K562 (cell line): ENCODE measurements around the gene TBRG1. TPM values are rescaled to one million over a fixed set of nuclear protein-coding genes. Genes with fewer than 3 reads are reported as not detected.

ENCODE experiments used
- ATAC-seq: fragments of 200-7000 bp; cut with Tn5 transposase; 3 replicates; pipeline ENCODE4 v1.9.1; 2020; ENCODE audit warnings: moderate library complexity
- BruUV-seq: library from RNA; stranded (reverse); fragments of 400-500 nt; replicated peaks from 2 replicates; lab custom pipeline; 2021; lab: Mats Ljungman, UMichigan
- CTCF ChIA-PET: fragments of 300-600 bp; formaldehyde crosslinking; extraction: SDS; loops from one replicate; lab custom pipeline; 2021; ENCODE audit warnings: low intra/inter-chr PET ratio; lab: Yijun Ruan, JAX
- POLR2A ChIA-PET: fragments of 300-600, 350-650 bp; sonication (Branson Sonifier 250); formaldehyde crosslinking; extraction: SDS; loops from one replicate; lab custom pipeline; 2021; ENCODE audit warnings: antibody characterized with exemption, inconsistent platforms; lab: Yijun Ruan, JAX
- DNase-seq, 4 experiments: peaks; one replicate each; pipeline versions ENCODE4 v3.0.0 to v3.0.0-alpha.2; 2011 to 2018; ENCODE audit warnings: low spot score in 3 of 4, mixed read lengths in 3 of 4; ENCODE audit errors: extremely low read depth in 1 of 4
- FAIRE-seq: peaks from 2 replicates; lab custom pipeline; 2011; peaks lifted over from hg19 to GRCh38; lab: Jason Lieb, UNC
- H2AFZ ChIP-seq: 2 replicates; pipeline ENCODE4 v1.6.0; 2011; ENCODE audit warnings: low read depth, low read length, control low read depth, inconsistent platforms
- H3K27ac ChIP-seq: fragments of 200-600 bp; 3 replicates; pipeline ENCODE4 v1.8.0; 2011; ENCODE audit warnings: low read depth, mild to moderate bottlenecking, control low read depth, inconsistent platforms, low read length, moderate library complexity, mixed read lengths; ENCODE audit errors: extremely low read depth
- H3K27me3 ChIP-seq, 2 experiments: fragments of 300-600 bp in 1 of 2; 2 replicates in 1 of 2; 3 replicates in 1 of 2; pipeline versions ENCODE4 v1.6.0 to v1.8.0; 2011; ENCODE audit warnings: inconsistent platforms in 2 of 2, low read length in 2 of 2, mild to moderate bottlenecking in 1 of 2, mixed read lengths in 1 of 2, moderate library complexity in 1 of 2; ENCODE audit not compliant: control insufficient read depth in 2 of 2, insufficient read depth in 2 of 2
- H3K36me3 ChIP-seq: fragments of 300-600 bp; 3 replicates; pipeline ENCODE4 v1.8.0; 2011; ENCODE audit warnings: mild to moderate bottlenecking, low read length, inconsistent platforms; ENCODE audit not compliant: control insufficient read depth, insufficient read depth
- H3K4me1 ChIP-seq, 2 experiments: fragments of 200-600 bp in 1 of 2; replicated peaks in 1 of 2; 2 replicates in 1 of 2; 3 replicates in 1 of 2; pipeline versions ENCODE4 v1.5.1 to v1.8.0; 2011; ENCODE audit warnings: inconsistent platforms in 2 of 2, low read length in 2 of 2, mild to moderate bottlenecking in 1 of 2, mixed read lengths in 1 of 2, moderate library complexity in 1 of 2; ENCODE audit not compliant: control insufficient read depth in 2 of 2, insufficient read depth in 2 of 2
- H3K4me2 ChIP-seq: 2 replicates; pipeline ENCODE4 v1.6.1; 2011; ENCODE audit warnings: low read length, control low read depth, inconsistent platforms, mixed read lengths; ENCODE audit not compliant: insufficient read depth
- H3K4me3 ChIP-seq: fragments of 200-600 bp; sonication (generic), shearing (Covaris generic); 2 replicates; pipeline ENCODE4 v1.5.1; 2016; ENCODE audit warnings: control low read depth, inconsistent platforms
- H3K79me2 ChIP-seq: fragments of 200-600 bp; 3 replicates; pipeline ENCODE4 v1.8.0; 2011; ENCODE audit warnings: low read length, inconsistent platforms; ENCODE audit not compliant: control insufficient read depth, insufficient read depth
- H3K9ac ChIP-seq, 2 experiments: 2 replicates each; pipeline versions ENCODE4 v1.6.0 to v1.6.1; 2011; ENCODE audit warnings: low read depth in 2 of 2, low read length in 2 of 2, control low read depth in 1 of 2, inconsistent platforms in 1 of 2, mild to moderate bottlenecking in 1 of 2, mixed read lengths in 1 of 2; ENCODE audit not compliant: insufficient read depth in 1 of 2
- H3K9me1 ChIP-seq: one replicate; pipeline ENCODE4 v1.6.0; 2011; ENCODE audit warnings: inconsistent platforms, mild to moderate bottlenecking, low read length, moderate library complexity; ENCODE audit not compliant: control insufficient read depth, insufficient read depth
- H3K9me3 ChIP-seq: replicated peaks from 2 replicates; pipeline ENCODE4 v1.5.1; 2011; ENCODE audit warnings: low read depth, low read length, inconsistent platforms; ENCODE audit not compliant: control insufficient read depth, insufficient read depth
- H4K20me1 ChIP-seq: replicated peaks from 2 replicates; pipeline ENCODE4 v1.6.1; 2011; ENCODE audit warnings: low read length, inconsistent platforms, mixed read lengths; ENCODE audit not compliant: control insufficient read depth, insufficient read depth
- CBFA2T3 ChIP-seq: fragments of 450-650 bp; IDR thresholded peaks from 2 replicates; pipeline ENCODE4 v1.6.1; 2017
- CBX8 ChIP-seq: fragments of 200-600 bp; sonication (generic); IDR thresholded peaks from 2 replicates; pipeline ENCODE4 v1.6.1; 2012; ENCODE audit warnings: borderline replicate concordance, mixed run types, low read depth, mild to moderate bottlenecking, moderate library complexity, mixed read lengths, low read length, control low read depth, inconsistent platforms; ENCODE audit not compliant: poor library complexity, severe bottlenecking; ENCODE audit errors: extremely low read depth
- CREBBP ChIP-seq: IDR thresholded peaks from one replicate; pipeline ENCODE4 v1.6.1; 2012; ENCODE audit warnings: low read depth, mild to moderate bottlenecking, control low read depth, inconsistent platforms, low read length
- CSDE1 ChIP-seq, 2 experiments: fragments of 450-650 bp; IDR thresholded peaks; 2 replicates each; pipeline ENCODE4 v1.6.1; 2016; ENCODE audit warnings: mild to moderate bottlenecking in 1 of 2
- E2F4 ChIP-seq: sonication (generic); formaldehyde crosslinking; IDR thresholded peaks from 2 replicates; pipeline ENCODE4 v1.8.0; 2022; ENCODE audit warnings: mild to moderate bottlenecking, low read depth, missing genetic modification reagents
- ETS1 ChIP-seq: conservative IDR thresholded peaks from 2 replicates; pipeline ENCODE4 v1.6.1; 2011; ENCODE audit warnings: low read depth, mild to moderate bottlenecking, low read length; ENCODE audit not compliant: control insufficient read depth
- FOXK2 ChIP-seq, 2 experiments: fragments of 450-650 bp; IDR thresholded peaks in 1 of 2; conservative IDR thresholded peaks in 1 of 2; 2 replicates each; pipeline ENCODE4 v1.6.1; 2016; ENCODE audit warnings: low read depth in 2 of 2, mild to moderate bottlenecking in 1 of 2
- PTBP1 ChIP-seq: fragments of 200-400 bp; formaldehyde crosslinking; IDR thresholded peaks from 2 replicates; pipeline ENCODE4 v1.6.1; 2017; ENCODE audit warnings: low read depth, low read length
- ZNF280B ChIP-seq: fragments of 250-450 bp; sonication (Bioruptor Pico); IDR thresholded peaks from 2 replicates; pipeline ENCODE4 v1.5.1; 2021; ENCODE audit warnings: mild to moderate bottlenecking
- ZNF41 ChIP-seq: fragments of 250-450 bp; sonication (Bioruptor Pico); conservative IDR thresholded peaks from 2 replicates; pipeline ENCODE4 v1.4.0; 2020; ENCODE audit warnings: mild to moderate bottlenecking
- WGBS: fragments of 100-300 bp; shearing (Covaris generic); methylation state at CpG from one replicate; pipeline ENCODE4 v1.1.6; 2016; ENCODE audit warnings: low coverage, mixed read lengths; ENCODE audit not compliant: insufficient coverage; ENCODE audit errors: missing lambda C conversion rate; 5-methylcytosine and 5-hydroxymethylcytosine counted together
- in situ Hi-C: fragments of 300-500 bp; cut with MboI; formaldehyde crosslinking; loops from 4 replicates; pipeline ENCODE4 v1.15.0; 2018; ENCODE audit warnings: inconsistent platforms, mixed read lengths
- intact Hi-C: fragments of 100-400 bp; cut with micrococcal nuclease; formaldehyde crosslinking; loops from 2 replicates; pipeline ENCODE4 v1.14.2; 2022
- polyA plus RNA-seq, 8 experiments: library from polyadenylated mRNA; depleted of rRNA in 4 of 8; stranded (reverse) in 5 of 8; unstranded in 3 of 8; fragments of >200 nt; fragmentation: Nextera tagmentation in 2 of 8; fragmentation: Illumina TruSeq in 1 of 8; extraction: Ambion mirVana in 2 of 8; extraction: Trizol in 1 of 8; gene quantifications; 2 replicates each; pipeline versions ENCODE4 v1.2.1 to v1.2.3, GENCODE V29; 2011 to 2014; ENCODE audit warnings: inconsistent platforms in 1 of 8, missing spikeins in 1 of 8
- total RNA-seq, 7 experiments: library from RNA; depleted of rRNA in 6 of 7; stranded (reverse); fragments of >200 nt in 6 of 7; fragmentation: Illumina TruSeq in 2 of 7; extraction: Trizol in 2 of 7; gene quantifications; 2 replicates each; pipeline versions ENCODE4 v1.2.1 to v1.2.3, GENCODE V29; 2011 to 2021; ENCODE audit warnings: low replicate concordance in 1 of 7

The TBRG1 gene
- total and polyA plus RNA-seq, 9 of the 15 experiments (the other 6 are each of a cell fraction or from before 2014, with no cell fraction given), result 8.7 to 30.0 (median 20.2) TPM

- TF ChIP-seq E2F4 (CRISPR knock-in tag) (no peak), CSDE1 (IDR thresholded peaks at IDR 0.05) (no peak)
- TF ChIP-seq, all 486 proteins: peak for 0
Measured at GRCh38 chr11:124658501-124658900, 35.8 kb downstream of the TBRG1 start (continued).

- Histone ChIP-seq H3K4me3 (no peak overlapping the region), H2AFZ (no peak overlapping the region), H3K4me1 (no peaks in the 10 kb centered on the region), H3K79me2 (no peaks in the 10 kb centered on the region), H3K27me3 (no peaks in the 10 kb centered on the region), H3K36me3 (no peaks in the 10 kb centered on the region), H3K9me1 (no peaks in the 10 kb centered on the region), H4K20me1 (no peaks in the 10 kb centered on the region), H3K4me2 (no peak overlapping the region), H3K9me3 (no peaks in the 10 kb centered on the region), H3K27ac (no peak overlapping the region), H3K9ac (no peak overlapping the region)
- CTCF ChIA-PET, result no interaction called here
- in situ Hi-C loops (no loop called here), intact Hi-C loops (no loop called here)
- BruUV-seq, result no TSS peak
- POLR2A ChIA-PET, result no interaction called here
- ATAC-seq (no peak), DNase-seq (no peak), FAIRE-seq (no peak)
- 4% methylated on average over 1 of the region's 1 CpG for WGBS
- TF ChIP-seq CBX8, result no peak
- TF ChIP-seq CBFA2T3, result no peak
- no peak for TF ChIP-seq ETS1
- TF ChIP-seq PTBP1, result no peak
- TF ChIP-seq CREBBP, result no peak
- no peak for TF ChIP-seq FOXK2 (conservative IDR thresholded peaks at IDR 0.05 in 1 of 2, IDR thresholded peaks at IDR 0.05 in 1 of 2; ENCODE audit: low read depth in 2 of 2)
- TF ChIP-seq ZNF41, result no peak
- no peak for TF ChIP-seq ZNF280B (CRISPR knock-in tag)
Measured at GRCh38 chr11:124658986-124659385, 36.3 kb downstream of the TBRG1 start.
